Measurements from ENCODE around the gene CDKAL1.
"Not testable (repeated sequence)": the region's sequence is repeated elsewhere in the genome, so short reads cannot be mapped to it uniquely, and the experiment has no call there.

The CDKAL1 gene

DNA sequence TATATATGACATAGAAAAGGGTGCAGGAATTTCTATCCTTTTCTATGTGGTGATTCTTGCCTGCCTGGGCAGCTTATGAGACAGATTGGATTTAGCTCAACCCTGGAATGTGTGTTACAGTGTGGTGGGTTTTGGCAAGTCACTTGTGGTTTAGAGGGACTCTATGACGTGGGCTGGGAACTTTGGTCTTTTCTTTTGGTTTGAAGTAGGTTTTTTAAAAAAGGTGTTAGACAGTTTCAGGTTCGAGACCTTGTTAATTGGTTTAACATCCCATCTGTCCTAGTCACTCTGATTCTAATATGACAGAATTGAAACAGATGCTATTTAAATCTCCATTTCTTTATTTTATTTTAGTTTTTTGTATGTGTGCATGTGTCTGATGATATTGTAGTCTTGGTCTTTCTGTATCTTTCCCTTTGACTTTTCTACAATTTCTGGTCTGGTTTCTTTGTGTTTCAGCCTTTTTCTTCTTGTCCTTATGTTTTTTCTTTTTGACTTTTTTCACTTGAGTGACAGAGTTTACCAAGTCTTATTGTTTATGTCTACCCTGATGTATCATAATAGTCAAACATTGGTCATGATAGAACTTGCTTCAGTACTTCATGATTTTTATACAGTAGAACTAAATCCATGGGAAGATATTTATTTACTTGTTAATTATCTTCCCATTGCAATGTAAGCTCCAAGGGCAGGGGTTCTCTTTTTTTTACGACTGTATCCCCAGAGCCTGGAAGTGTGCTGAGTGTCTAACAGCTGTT lies 174.3 kb downstream of the CDKAL1 start:
- no peak for DNase-seq

DNA sequence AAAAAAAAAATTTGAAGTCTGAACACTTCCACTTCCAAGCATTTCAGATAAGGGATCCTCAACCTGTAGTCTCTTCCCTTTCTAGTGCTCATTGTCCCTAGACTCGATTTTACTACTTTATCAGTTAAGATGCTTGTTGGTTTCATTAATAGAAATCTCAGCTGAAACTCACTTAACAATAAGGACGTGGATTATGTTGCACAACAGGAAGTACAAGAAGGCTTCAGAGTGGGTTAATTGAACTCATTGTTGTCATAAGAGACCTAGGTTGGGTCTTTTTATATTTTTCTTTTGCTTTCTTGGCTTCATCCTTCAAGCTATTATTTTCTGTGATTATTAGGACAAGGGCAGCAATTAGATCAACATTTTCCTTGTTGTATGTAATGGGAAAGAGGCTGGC lies 175.2 kb downstream of the CDKAL1 start:
- DNase-seq: no peak

GRCh38 chr6:20710341-20710740 lies 176.1 kb downstream of the CDKAL1 start:
- no peak for DNase-seq

GRCh38 chr6:20711518-20711917 lies 177.3 kb downstream of the CDKAL1 start:
- no peak for DNase-seq

DNA sequence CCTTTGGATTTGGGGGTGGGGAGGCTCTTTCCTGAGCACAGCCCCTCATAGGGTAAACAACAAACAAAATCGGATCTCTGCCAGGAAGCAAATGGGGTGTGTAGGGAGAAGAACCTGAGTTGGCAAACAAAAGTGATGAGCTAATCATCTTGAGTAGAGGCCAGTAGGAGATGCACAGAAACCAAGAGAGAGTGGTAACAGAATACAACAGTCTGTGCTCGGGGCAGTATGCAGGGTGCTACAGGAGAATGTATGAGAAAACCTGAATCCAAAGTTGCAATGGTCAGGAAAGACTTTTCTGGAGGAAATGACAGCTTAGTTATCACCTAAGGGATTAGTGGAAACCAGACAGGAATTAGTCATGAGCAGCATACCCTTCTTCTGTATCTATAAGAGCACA lies 177.8 kb downstream of the CDKAL1 start:
- no peak for DNase-seq

GRCh38 chr6:20715135-20715806 lies 181.0 kb downstream of the CDKAL1 start:
- DNase-seq: no peak

- DNase-seq: no peak
Measured at GRCh38 chr6:20716865-20717264, 182.6 kb downstream of the CDKAL1 start.

GRCh38 chr6:20717743-20718142 lies 183.5 kb downstream of the CDKAL1 start:
- no peak for DNase-seq

GRCh38 chr6:20718705-20719653 lies 184.7 kb downstream of the CDKAL1 start:
- DNase-seq: no peak

DNA sequence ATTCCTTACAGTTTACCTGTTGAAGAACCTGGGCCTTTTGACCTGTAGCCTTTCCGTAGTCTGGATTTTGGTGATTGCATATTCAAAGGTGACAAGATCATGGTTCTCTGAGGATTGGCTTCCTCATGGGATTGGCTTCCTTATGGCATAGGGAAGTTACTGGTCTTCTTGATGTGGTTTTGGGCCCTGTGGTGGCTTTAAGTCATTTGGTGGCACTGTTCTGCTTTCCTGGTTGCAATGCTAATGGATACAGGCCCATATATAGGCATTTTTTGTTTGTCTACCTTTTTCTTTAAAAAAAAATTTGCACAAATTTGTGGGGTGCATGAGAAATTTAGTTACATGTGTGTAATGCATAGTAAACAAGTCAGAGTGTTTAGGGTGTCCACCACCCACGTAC lies 185.7 kb downstream of the CDKAL1 start:
- no peak for DNase-seq

DNA sequence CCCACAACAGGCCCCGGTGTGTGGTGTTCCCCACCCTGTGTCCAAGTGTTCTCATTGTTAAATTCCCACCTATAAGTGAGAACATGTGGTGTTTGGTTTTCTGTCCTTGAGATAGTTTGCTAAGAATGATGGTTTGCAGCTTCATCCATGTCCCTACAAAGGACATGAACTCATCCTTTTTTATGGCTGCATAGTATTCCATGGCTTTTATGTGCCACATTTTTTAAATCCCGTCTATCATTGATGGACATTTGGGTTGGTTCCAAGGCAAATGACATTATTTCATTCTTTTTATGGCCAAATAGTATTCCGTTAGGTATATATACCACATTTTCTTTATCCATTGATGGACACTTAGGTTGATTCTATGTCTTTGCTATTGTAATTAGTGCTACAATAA lies 186.9 kb downstream of the CDKAL1 start:
- DNase-seq: not testable (repeated sequence)

DNA sequence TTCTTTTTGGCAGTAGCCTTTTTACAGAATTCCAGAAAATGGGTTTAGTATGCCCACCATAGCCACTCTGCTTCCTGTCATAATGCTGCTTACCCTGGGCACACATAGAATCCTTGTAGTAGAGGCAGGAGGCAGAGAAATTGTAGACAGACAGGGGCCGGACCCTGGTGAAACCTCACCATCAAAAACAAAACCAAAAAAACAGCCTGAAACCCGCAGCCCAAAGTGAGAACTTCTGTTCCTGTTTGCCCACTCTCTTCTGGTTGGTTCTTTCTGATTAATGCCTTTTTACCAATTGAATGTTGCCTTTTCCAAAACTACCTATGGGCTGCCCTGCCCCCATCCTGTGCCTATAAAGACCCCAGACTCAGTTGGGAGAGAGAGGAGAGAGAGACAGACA lies 188.2 kb downstream of the CDKAL1 start:
- no peak for DNase-seq

DNA sequence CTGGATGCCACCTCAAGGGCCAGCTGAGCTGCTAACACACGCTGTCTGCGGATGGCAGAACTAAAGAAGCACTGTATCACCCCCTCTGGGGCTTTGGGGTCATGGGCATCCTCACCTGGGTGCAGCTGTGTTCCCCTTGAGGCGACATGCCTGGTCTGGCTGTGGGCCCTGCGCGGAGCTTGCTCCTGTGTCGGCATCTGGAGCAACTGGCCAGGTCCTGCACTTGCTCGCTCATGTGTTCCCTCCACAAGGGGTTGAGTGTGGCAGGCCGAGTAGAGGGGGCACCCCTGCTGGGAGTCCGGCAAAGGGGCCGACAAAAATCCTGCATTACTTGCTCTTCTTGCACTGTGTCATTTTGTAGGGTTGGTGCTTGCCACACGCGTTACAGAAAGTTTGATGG lies 189.0 kb downstream of the CDKAL1 start:
- no peak for DNase-seq

- no peak for DNase-seq
Measured at GRCh38 chr6:20724443-20725190, 190.4 kb downstream of the CDKAL1 start.

GRCh38 chr6:20725235-20725634 lies 191.0 kb downstream of the CDKAL1 start:
- DNase-seq: not testable (repeated sequence)

DNA sequence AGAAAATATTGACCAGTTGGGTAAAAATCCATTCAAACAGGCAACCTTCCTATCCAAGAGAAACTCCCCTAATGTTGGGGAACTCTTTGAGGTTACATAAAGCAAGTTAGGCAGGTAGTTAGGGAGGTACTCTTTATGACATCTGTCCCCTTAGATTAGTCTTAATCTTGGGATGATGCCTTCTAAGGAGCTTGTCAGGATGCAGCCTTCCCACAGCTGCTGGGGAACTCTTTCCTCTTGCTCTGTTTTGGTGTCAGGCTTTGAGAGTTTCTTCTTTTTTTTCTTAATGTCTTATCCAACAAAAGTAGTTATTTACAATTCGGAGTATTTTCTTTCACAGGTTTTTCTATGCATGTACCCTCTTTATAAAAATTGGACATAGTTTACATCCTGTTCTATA lies 194.8 kb downstream of the CDKAL1 start:
- no peak for DNase-seq

- not testable (repeated sequence) for DNase-seq
Measured at GRCh38 chr6:20732362-20732761, 198.1 kb downstream of the CDKAL1 start.

DNA sequence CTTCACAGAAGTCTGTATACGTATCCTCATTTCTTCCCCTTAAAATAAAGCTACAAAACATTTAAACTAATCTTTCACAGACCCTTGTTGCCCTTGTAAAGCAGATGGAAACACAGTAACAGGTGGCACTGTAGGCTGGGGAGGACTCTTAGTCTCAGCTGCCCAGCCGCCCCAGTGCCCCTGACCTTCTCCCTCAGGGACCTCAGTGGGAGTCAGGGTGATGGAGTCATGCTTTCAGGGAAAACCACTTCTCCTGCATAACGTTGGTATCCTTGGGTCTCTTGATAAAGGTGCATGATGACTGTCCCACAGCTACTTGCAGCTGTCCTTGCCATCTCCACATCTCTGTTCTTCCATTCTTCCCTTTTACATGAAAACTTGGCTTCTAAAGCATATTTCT lies 198.6 kb downstream of the CDKAL1 start:
- no peak for DNase-seq

DNA sequence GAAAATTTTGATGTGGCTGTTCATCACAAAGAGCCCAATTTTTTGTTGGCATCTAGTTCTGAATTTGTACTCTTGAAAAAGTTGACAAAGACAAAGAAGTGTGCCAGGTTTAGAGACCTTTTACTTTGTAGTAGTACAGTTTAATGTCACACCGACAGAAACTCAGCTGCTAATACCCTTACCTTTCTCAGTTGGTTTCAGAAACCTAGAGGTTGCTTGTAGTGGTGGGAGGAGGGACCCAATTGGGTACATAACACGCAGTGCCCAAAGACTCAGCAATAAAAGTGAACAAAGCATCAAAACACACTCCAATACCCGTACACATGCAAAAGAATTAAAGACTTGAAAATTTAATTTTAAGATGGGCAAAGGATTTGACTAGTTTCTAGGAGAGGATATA lies 203.7 kb downstream of the CDKAL1 start:
- DNase-seq: no peak

DNA sequence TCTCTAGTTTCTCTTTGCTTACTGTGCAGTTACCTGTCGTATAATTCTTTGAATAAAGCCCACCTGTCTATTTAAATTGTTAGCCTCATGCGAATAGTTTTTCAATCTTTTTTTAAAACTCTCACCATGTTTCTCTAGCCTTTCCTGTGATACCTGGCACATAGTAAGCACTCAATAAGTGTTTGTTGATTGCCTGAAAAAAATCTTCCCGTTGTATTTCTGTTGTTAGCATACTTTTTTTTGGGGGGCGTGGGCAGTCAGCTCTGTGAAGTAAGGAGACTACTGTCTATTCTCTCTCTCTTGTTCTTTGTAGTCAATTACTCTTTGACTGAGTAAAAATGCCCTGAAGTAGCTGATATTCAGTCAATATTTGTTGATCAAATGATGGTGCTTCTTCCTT lies 205.8 kb downstream of the CDKAL1 start:
- DNase-seq: no peak

- no peak for DNase-seq
Measured at GRCh38 chr6:20740727-20741126, 206.5 kb downstream of the CDKAL1 start.

GRCh38 chr6:20741490-20741889 lies 207.2 kb downstream of the CDKAL1 start:
- DNase-seq: no peak

All from right kidney (tissue), 1 donor.